GM10847 (cell line): ENCODE results near the gene TRPM8.

Experiments
- POLR2A ChIP-seq: IDR thresholded peaks from 2 replicates; pipeline ENCODE4 v1.6.1; 2011; ENCODE audit not compliant: insufficient read length; ENCODE audit errors: extremely low read depth

Gene TRPM8

GRCh38 chr2:234044157-234044556, 127.0 kb downstream of the TRPM8 start:
- TF ChIP-seq POLR2A, result no peak

DNA sequence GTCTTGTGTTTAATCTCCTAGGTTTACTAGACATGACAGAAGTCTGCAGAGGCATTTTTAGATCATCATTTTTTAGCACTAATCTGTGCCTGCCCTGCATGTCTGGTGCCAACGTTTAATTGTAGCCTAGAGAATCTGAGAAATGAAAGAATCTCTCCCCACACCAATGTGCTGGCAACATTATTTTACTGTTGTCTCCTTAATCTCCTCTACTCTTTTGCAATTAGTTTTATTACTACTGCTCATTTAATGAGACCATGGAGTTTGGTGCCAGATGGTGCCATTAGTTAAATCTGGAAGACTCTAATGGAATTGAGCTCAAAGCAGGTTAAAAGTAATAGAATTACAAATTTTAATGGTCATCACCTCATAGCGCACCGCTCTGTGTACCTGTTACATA, 129.3 kb downstream of the TRPM8 start:
- TF ChIP-seq POLR2A, result no peak

DNA sequence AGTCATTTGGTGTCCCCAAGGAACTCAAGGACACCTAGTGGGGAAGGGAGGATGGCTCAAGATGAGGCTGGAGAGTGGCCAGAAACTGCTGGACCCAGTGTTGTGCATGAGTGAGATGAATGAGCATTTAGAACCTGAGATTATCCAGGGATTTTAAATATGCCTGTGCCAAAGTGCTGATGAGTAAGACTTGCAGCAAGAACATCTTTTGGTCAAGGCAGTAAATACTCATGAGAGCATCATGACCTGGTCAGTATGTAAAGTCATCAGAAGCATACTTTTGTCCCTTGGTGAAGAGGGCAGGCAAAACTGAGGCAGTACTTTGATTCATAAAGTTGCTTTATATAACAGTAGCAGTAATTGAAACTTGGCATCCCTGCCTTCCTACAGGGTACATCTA, 130.2 kb downstream of the TRPM8 start:
- no peak for TF ChIP-seq POLR2A

- no peak for TF ChIP-seq POLR2A
Observed at GRCh38 chr2:234048049-234048448, 130.9 kb downstream of the TRPM8 start.

GRCh38 chr2:234050455-234051135, 133.4 kb downstream of the TRPM8 start, which contains the start of gene SPP2:
SPP2 (plus strand) TSS chr2:234050702; CDS start chr2:234050787, 85 bp downstream.
- TF ChIP-seq POLR2A, result no peak

DNA sequence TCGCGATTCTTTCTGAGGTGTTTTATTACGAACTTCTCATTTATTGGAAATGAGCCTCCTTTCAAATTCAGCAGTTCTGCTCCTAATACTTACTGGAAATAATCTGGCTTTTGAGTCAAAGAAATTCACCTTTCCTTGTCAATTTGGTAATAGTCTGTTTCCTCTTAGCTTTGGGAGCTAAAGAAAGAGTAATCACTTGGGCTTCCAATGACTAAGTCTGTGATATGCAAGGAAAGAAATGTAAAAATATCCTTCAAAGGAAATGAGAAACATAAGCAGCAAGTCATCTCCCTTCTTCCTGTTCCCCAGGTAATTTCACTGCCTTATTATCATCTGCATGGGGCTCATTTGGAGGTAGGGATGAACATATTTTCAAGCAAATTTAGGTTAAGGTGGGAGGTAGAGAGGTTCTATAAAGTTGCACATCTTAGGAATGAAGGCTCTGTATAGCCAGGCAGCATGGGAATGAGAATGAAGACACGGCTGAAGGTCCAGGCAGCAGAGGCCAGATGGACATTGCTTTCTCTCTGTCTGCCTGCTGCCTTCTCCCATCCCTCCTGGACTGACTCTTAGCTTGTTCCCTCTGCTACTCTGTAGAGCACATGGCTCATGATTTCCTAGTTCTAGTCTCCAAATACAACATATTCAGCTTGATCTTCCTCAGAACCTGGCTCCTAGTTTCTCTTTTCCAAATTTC, 134.3 kb downstream of the TRPM8 start:
- TF ChIP-seq POLR2A, result no peak

DNA sequence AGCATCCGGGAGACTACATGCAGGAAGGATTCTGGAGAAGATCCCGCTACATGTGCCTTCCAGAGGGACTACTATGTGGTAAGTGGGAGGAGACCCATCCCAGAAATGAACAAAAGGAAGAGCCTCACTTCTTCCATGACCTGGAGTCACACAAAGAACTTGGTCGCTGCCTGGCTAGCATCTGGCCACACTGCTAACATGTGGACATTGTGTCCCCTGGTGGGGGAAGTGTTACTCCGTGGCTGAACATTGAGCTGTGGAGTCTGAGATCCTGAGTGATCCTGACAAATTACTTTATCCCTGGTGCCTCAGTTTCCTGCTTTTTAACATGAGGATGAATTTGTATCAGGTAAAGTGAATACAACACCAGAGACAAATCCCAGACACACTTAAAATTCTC, 141.7 kb downstream of the TRPM8 start:
- TF ChIP-seq POLR2A, result no peak

GRCh38 chr2:234060236-234060635, 143.1 kb downstream of the TRPM8 start:
- TF ChIP-seq POLR2A, result no peak

DNA sequence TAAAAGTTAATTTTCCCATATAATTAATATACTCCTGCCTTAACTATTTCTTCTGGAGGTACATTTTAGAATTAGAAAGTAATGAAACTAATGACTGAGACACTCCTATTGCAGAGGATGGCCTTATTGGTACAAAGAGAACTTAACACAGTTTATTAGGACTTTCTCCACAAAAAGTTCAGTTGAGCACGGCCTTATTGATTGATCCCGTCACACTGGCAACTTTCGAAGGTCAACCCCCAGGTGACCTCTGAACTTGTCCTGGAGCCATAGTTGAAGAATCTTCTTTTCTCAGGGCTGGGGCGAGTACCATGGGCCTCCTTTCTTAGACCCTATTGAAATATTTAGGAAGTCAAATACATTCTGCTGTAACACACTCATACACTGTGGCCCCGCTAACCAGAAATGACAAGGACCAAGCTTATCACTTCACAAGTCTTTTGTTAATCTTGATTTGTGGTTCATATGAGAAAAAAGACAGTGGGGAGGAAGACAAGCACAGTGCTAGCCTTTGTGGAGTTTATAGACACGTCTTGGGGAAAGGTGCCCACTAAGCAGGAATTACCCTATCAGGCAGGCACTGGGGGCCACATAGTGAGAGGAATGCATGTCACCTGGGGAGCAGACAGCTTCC, 144.6 kb downstream of the TRPM8 start:
- no peak for TF ChIP-seq POLR2A

GRCh38 chr2:234066587-234066986, 149.4 kb downstream of the TRPM8 start:
- no peak for TF ChIP-seq POLR2A
